Neuronal stem cell (in vitro differentiated cells): ENCODE results near the gene TSC1.
A peak's percentile ranks its signal among the peaks of the same experiment; 100 is the strongest.

Experiments
- DNase-seq: peaks from one replicate; pipeline ENCODE4 v3.0.0-alpha.2; 2013; ENCODE audit warnings: low spot score
- H2AFZ ChIP-seq: one replicate; pipeline ENCODE4 v1.6.1; 2013; ENCODE audit warnings: mild to moderate bottlenecking, low read length, inconsistent platforms
- H2AK5ac ChIP-seq: 2 replicates; pipeline ENCODE4 v1.6.1; 2013; ENCODE audit warnings: low read depth, mild to moderate bottlenecking, inconsistent platforms, low read length, moderate library complexity, mixed read lengths
- H2BK120ac ChIP-seq: 2 replicates; pipeline ENCODE4 v1.6.1; 2013; ENCODE audit warnings: low read depth, mild to moderate bottlenecking, inconsistent platforms, low read length, moderate library complexity, mixed read lengths
- H2BK12ac ChIP-seq: one replicate; pipeline ENCODE4 v1.6.1; 2013; ENCODE audit warnings: low read length, inconsistent platforms
- H2BK15ac ChIP-seq: 2 replicates; pipeline ENCODE4 v1.6.1; 2013; ENCODE audit warnings: mild to moderate bottlenecking, low read length, inconsistent platforms, mixed read lengths
- H2BK5ac ChIP-seq: one replicate; pipeline ENCODE4 v1.6.1; 2013; ENCODE audit warnings: inconsistent platforms, mild to moderate bottlenecking, low read length, moderate library complexity
- H3K14ac ChIP-seq: one replicate; pipeline ENCODE4 v1.6.1; 2013; ENCODE audit warnings: low read length, inconsistent platforms
- H3K18ac ChIP-seq: 2 replicates; pipeline ENCODE4 v1.6.1; 2013; ENCODE audit warnings: low read length, inconsistent platforms
- H3K23ac ChIP-seq: 2 replicates; pipeline ENCODE4 v1.6.1; 2013; ENCODE audit warnings: low read depth, mild to moderate bottlenecking, mixed read lengths, low read length, inconsistent platforms; ENCODE audit not compliant: poor library complexity
- H3K27ac ChIP-seq: replicated peaks from 3 replicates; pipeline ENCODE4 v1.5.1; 2013; ENCODE audit warnings: low read length, inconsistent platforms
- H3K27me3 ChIP-seq, 3 experiments: 2 replicates each; pipeline ENCODE4 v1.6.1; 2013; ENCODE audit warnings: low read length in 3 of 3, mild to moderate bottlenecking in 2 of 3, inconsistent platforms in 1 of 3, low read depth in 1 of 3, mixed read lengths in 1 of 3, moderate library complexity in 1 of 3; ENCODE audit not compliant: control insufficient read depth in 3 of 3, insufficient read depth in 3 of 3
- H3K36me3 ChIP-seq, 2 donors: replicated peaks in 1 of 2; 2 replicates each; pipeline ENCODE4 v1.6.1; 2013; ENCODE audit warnings: low read length in 2 of 2; ENCODE audit not compliant: control insufficient read depth in 2 of 2, insufficient read depth in 2 of 2
- H3K4ac ChIP-seq: 2 replicates; pipeline ENCODE4 v1.6.1; 2013; ENCODE audit warnings: inconsistent platforms, mild to moderate bottlenecking, low read length, moderate library complexity
- H3K4me1 ChIP-seq, 2 donors: 1 replicate in 1 of 2; 2 replicates in 1 of 2; pipeline ENCODE4 v1.6.1; 2013; ENCODE audit warnings: low read length in 2 of 2, low read depth in 1 of 2; ENCODE audit not compliant: control insufficient read depth in 2 of 2, insufficient read depth in 1 of 2
- H3K4me2 ChIP-seq: one replicate; pipeline ENCODE4 v1.6.1; 2013; ENCODE audit warnings: mild to moderate bottlenecking, low read length, inconsistent platforms; ENCODE audit not compliant: insufficient read depth, poor library complexity, severe bottlenecking
- H3K4me3 ChIP-seq, 2 donors: 2 replicates each; pipeline ENCODE4 v1.5.1; 2013; ENCODE audit warnings: low read length in 2 of 2, mild to moderate bottlenecking in 2 of 2, inconsistent platforms in 1 of 2, moderate library complexity in 1 of 2
- H3K79me1 ChIP-seq: one replicate; pipeline ENCODE4 v1.6.1; 2013; ENCODE audit warnings: low read depth, mild to moderate bottlenecking, inconsistent platforms, low read length, moderate library complexity
- H3K9ac ChIP-seq: one replicate; pipeline ENCODE4 v1.6.1; 2013; ENCODE audit warnings: mild to moderate bottlenecking, low read depth, low read length, inconsistent platforms; ENCODE audit not compliant: poor library complexity
- H3K9me3 ChIP-seq, 2 donors: replicated peaks in 1 of 2; 2 replicates each; pipeline versions ENCODE3 to v1.6.1; 2013; ENCODE audit warnings: low read length in 2 of 2, mild to moderate bottlenecking in 2 of 2, inconsistent platforms in 1 of 2, low read depth in 1 of 2, mixed read lengths in 1 of 2, moderate library complexity in 1 of 2; ENCODE audit not compliant: control insufficient read depth in 2 of 2, insufficient read depth in 1 of 2
- H4K8ac ChIP-seq: one replicate; pipeline ENCODE4 v1.6.1; 2013; ENCODE audit warnings: low read depth, mild to moderate bottlenecking, inconsistent platforms, low read length, moderate library complexity
- H4K91ac ChIP-seq: one replicate; pipeline ENCODE4 v1.6.1; 2013; ENCODE audit warnings: low read length, low read depth, mild to moderate bottlenecking, inconsistent platforms; ENCODE audit not compliant: poor library complexity
- WGBS, 2 donors: extraction: QIAGEN DNeasy Blood & Tissue Kit; methylation state at CpG; one replicate each; pipeline ENCODE4 v1.1.7; 2013; ENCODE audit warnings: missing lambda C conversion rate in 2 of 2, mixed read lengths in 1 of 2; ENCODE audit not compliant: insufficient read length in 2 of 2, insufficient replicate concordance in 1 of 2; ENCODE audit errors: extremely low coverage in 2 of 2; 5-methylcytosine and 5-hydroxymethylcytosine counted together

TSC1 gene

DNA sequence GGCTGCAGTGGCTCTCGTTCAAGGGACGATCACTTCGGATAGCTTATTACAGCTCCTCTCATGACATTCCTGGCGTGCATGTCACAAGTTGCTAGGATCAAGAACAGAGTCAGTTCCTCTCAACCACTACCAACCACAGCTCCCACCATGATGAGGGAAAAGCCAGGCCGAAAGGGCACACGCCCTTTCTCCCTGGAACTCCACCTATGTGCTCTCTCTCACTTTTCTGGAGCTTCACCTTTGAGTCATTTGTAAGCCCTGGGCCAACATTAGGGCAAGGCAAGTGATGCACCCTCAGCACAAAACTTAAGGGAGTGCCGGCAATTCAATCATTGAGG lies 64.1 kb downstream of the TSC1 start:
- Histone ChIP-seq H3K4ac (no peak overlapping the region), H4K8ac (no peak overlapping the region), H3K4me2 (no peak overlapping the region), H2BK15ac (no peak overlapping the region), H3K14ac (no peak overlapping the region), H3K4me3 (no peak overlapping the region), H3K23ac (no peak overlapping the region), H4K91ac (no peak overlapping the region), H2BK120ac (no peak overlapping the region), H2AFZ (no peak overlapping the region), H2AK5ac (no peak overlapping the region), H3K27me3 (peaks cover 0 to 5% (median 0%) of the 10 kb centered on the region in 3 experiments), H3K9ac (no peak overlapping the region), H2BK5ac (no peak overlapping the region), H3K9me3 (no peaks in the 10 kb centered on the region), H3K79me1 (no peaks in the 10 kb centered on the region), H3K36me3 (no peaks in the 10 kb centered on the region), H3K4me1 (peaks cover 2 to 11% of the 10 kb centered on the region in 2 donors), H2BK12ac (no peak overlapping the region), H3K18ac (no peak overlapping the region), H3K27ac (no peak overlapping the region)
- WGBS, 2 donors: no CpG with 5 or more reads among the region's 7 CpGs
- no peak for DNase-seq

DNA sequence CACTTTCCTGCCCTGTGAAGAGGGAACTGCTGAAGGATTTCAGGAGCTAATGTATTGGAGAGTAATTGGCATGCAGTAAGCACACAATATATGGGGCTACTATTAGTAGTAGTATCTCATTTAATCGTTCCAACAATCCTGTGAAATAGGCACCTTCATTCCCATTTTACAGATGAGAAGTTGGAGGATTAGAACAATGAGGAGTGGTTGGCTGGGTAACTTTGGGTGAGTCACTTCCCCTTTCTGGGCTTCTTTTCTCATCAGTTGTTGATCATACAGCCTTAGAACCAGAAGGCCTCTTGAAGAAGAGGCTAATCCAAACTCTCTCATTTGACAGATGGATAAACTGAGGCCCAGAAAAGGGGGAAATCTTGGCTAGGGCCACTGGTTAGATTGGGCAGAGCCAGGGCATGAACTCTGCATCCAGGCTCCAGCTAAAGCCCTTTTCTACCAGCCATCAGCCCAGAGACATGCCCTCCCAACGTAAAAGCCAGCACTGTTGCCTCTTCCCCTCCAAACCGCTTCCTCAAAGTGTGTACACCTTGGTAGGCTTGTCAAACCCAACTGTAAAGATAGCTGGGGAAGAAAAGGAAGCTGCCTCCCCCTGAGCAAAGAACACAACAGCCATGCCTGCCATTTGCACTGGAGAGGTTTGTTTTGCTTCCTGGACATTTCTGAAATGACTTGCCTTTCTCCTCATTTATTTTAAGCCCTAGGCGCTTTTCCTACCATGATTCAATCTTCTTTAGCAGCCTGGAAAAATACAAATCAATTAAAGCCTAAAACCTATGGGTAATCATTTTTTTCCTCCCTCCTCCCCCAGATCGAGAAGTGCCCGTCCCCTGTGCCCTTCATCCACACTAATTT lies 64.7 kb downstream of the TSC1 start:
- H4K8ac ChIP-seq: no peak overlapping the region
- H2BK120ac ChIP-seq: no peak overlapping the region
- H3K27me3 ChIP-seq: peaks cover 0 to 7% (median 0%) of the 10 kb centered on the region in 3 experiments
- peak overlapping the region in 1 of 2 donors; percentile 90 for H3K4me3 ChIP-seq
- no peak overlapping the region for H3K23ac ChIP-seq
- no peak overlapping the region for H2BK15ac ChIP-seq
- H3K4me2 ChIP-seq: no peak overlapping the region
- H3K27ac ChIP-seq: no peak overlapping the region
- no peaks in the 10 kb centered on the region for H3K79me1 ChIP-seq
- H3K9ac ChIP-seq: no peak overlapping the region
- no peak overlapping the region for H3K18ac ChIP-seq
- no peaks in the 10 kb centered on the region for H3K9me3 ChIP-seq
- no CpG with 5 or more reads among the region's 6 CpGs for WGBS, 2 donors
- no peak overlapping the region for H2BK12ac ChIP-seq
- H2BK5ac ChIP-seq: no peak overlapping the region
- H3K4ac ChIP-seq: no peak overlapping the region
- DNase-seq: no peak
- H3K4me1 ChIP-seq: peaks cover 2 to 11% of the 10 kb centered on the region in 2 donors
- peak overlapping the region; percentile 98 for H2AFZ ChIP-seq
- no peak overlapping the region for H3K14ac ChIP-seq
- H4K91ac ChIP-seq: no peak overlapping the region
- no peak overlapping the region for H2AK5ac ChIP-seq
- no peaks in the 10 kb centered on the region for H3K36me3 ChIP-seq

DNA sequence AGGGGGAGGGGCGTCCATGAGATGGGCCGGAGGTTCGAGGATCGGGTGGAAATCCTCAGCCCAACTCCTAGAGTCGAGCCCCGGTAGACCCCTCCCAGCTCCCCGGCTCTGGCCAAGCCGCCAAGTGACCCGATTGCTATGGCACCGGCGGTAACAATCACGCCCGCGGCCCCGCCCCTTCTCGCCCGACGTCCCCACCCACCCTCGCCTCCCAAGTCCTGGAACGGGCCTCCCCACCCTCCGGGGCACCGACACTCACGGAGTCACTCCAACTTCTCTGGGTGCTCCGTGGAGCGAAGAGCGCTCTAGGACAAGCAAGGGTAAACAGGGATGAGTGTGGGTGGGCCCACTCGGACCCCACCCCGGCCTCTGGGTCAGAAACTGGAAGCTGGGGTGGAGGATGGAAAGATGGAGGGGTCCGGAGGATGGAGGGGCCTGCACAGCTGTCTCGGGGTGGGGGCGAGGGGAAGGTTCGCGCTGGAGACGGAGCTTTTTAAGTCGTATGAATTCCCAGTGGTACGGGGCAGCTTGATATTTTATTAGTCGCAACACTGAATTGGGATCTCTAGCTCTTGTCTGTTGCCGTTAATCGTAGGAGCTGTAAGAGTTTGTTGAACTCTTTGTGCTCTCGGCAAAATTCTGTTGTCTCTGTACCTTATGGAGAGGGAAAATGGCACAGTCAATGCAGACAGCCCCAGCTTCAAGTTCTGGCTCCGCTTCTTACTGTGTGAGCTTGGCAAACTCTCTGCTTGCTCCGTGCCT lies 65.5 kb downstream of the TSC1 start, which contains the start of gene SPACA9:
TSS of gene SPACA9 (plus strand) at position 204 of the 762 bp plus-strand sequence. CDS start 5,050 bp downstream, outside the sequence.
- Histone ChIP-seq H2AFZ (peak within 1 kb of the TSS; percentile 98), H3K4ac (no peak within 1 kb of the TSS), H2BK12ac (no peak within 1 kb of the TSS), H2AK5ac (no peak within 1 kb of the TSS), H3K4me3 (peak within 1 kb of the TSS; percentile 90), H4K8ac (no peak within 1 kb of the TSS), H3K9ac (peak within 1 kb of the TSS; percentile 94), H3K23ac (peak within 1 kb of the TSS; percentile 31), H3K36me3 (no peaks in the 10 kb centered on the region), H3K4me2 (peak within 1 kb of the TSS; percentile 73), H2BK5ac (no peak within 1 kb of the TSS), H3K27ac (no peak within 1 kb of the TSS), H3K9me3 (no peaks in the 10 kb centered on the region), H3K4me1 (peaks cover 2 to 11% of the 10 kb centered on the region in 2 donors), H2BK120ac (no peak within 1 kb of the TSS), H3K79me1 (no peaks in the 10 kb centered on the region), H4K91ac (no peak within 1 kb of the TSS), H2BK15ac (no peak within 1 kb of the TSS), H3K27me3 (peaks cover 0 to 7% (median 0%) of the 10 kb centered on the region in 3 experiments), H3K18ac (peak within 1 kb of the TSS; percentile 89), H3K14ac (no peak within 1 kb of the TSS)
- WGBS, 2 donors: no CpG with 5 or more reads among the region's 42 CpGs
- DNase-seq: peak; percentile 46
